Measurements from ENCODE around the gene SLC45A1.

- no peak for TF ChIP-seq POLR2A (IDR thresholded peaks at IDR 0.05)
- no peak for TF ChIP-seq CTCF (IDR thresholded peaks at IDR 0.05)
- no peak for TF ChIP-seq POLR2AphosphoS5 (IDR thresholded peaks at IDR 0.05)
Observed at GRCh38 chr1:8330271-8331125, 12.6 kb downstream of the SLC45A1 start.

All from upper lobe of left lung (tissue), 4 donors.